Stomach smooth muscle (tissue), 2 donors: ENCODE results near the gene TIFAB.

ENCODE experiments used
- H3K27ac ChIP-seq: one replicate; pipeline ENCODE4 v1.7.0; 2013; ENCODE audit warnings: mild to moderate bottlenecking, low read length, inconsistent platforms
- H3K27me3 ChIP-seq, 2 donors: one replicate each; pipeline ENCODE4 v1.7.0; 2013; ENCODE audit warnings: low read length in 2 of 2; ENCODE audit not compliant: insufficient read depth in 2 of 2, control insufficient read depth in 1 of 2
- H3K36me3 ChIP-seq, 2 donors: one replicate each; pipeline ENCODE4 v1.7.0; 2013; ENCODE audit warnings: low read length in 2 of 2; ENCODE audit not compliant: control insufficient read depth in 2 of 2, insufficient read depth in 2 of 2
- H3K4me1 ChIP-seq: one replicate; pipeline ENCODE4 v1.7.0; 2013; ENCODE audit warnings: low read length; ENCODE audit not compliant: control insufficient read depth, insufficient read depth
- H3K4me3 ChIP-seq, 2 donors: one replicate each; pipeline ENCODE4 v1.7.0; 2013; ENCODE audit warnings: low read length in 2 of 2
- H3K9ac ChIP-seq, 2 donors: one replicate each; pipeline ENCODE4 v1.7.0; 2013; ENCODE audit warnings: low read length in 2 of 2, mild to moderate bottlenecking in 1 of 2
- H3K9me3 ChIP-seq, 2 donors: one replicate each; pipeline ENCODE4 v1.7.0; 2013; ENCODE audit warnings: low read length in 2 of 2; ENCODE audit not compliant: control insufficient read depth in 2 of 2
- donor health status: healthy.
- donor health status: Pancreatic carcinoma.

Gene TIFAB

GRCh38 chr5:135490245-135491037, 38.3 kb upstream of the TIFAB start:
- H3K4me3 ChIP-seq, result peak overlapping the region; percentile 31 to 66

DNA sequence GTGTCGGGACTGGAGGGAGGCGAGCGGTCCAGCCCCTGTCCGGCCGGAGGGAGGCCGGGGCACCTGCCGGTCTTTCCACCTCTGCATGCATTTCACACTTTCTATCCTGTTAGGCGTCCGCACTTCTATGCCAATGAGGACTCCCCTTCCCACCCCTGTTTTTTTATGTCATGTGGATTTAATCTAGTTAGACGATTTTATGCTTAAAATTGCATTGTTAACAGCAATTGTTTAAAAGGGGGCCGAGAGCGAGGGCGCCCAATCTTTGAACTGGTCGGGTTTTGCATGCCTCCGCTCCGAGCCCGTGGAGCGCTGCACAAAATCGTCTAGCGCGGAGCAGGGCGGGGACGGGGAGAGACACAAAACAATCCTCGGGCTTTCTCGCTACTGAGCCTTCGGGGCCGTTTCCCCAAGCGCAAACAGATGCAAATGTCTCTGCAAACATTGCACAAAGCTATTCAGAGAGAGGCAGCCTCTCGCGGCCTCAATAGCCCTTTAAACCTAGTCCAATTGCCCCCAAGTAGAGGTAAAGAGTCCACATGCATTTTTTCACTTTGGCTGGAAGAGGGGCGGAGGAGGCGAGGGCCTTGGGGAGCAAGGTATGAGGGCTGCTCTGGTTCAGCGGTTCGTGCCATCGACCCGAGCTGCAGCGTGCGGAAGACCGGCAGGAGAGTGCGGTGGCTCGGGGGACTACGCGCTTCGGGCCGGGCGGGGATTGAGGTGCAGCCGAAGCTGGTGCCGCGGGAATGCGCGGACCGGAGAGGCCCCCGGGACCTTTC, 37.5 kb upstream of the TIFAB start:
- Histone ChIP-seq H3K4me3 (peak overlapping the region; percentile 31 to 66), H3K9ac (no peak overlapping the region), H3K9me3 (no peaks in the 10 kb centered on the region), H3K36me3 (no peaks in the 10 kb centered on the region), H3K27ac (no peak overlapping the region), H3K4me1 (peaks cover 29% of the 10 kb centered on the region), H3K27me3 (peaks cover 57 to 73% of the 10 kb centered on the region in 2 donors)

More at GRCh38 chr5:135490245-135491037, 38.3 kb upstream of the TIFAB start:
- peaks cover 29% of the 10 kb centered on the region for H3K4me1 ChIP-seq
- H3K27ac ChIP-seq, result no peak overlapping the region
- H3K27me3 ChIP-seq, result peaks cover 55 to 71% of the 10 kb centered on the region in 2 donors
- H3K36me3 ChIP-seq, result no peaks in the 10 kb centered on the region
- H3K9me3 ChIP-seq, result no peaks in the 10 kb centered on the region
- H3K9ac ChIP-seq, result no peak overlapping the region

- Histone ChIP-seq H3K9me3 (no peaks in the 10 kb centered on the region), H3K36me3 (no peaks in the 10 kb centered on the region), H3K4me3 (peak overlapping the region; percentile 55 to 66), H3K27me3 (peaks cover 60 to 69% of the 10 kb centered on the region in 2 donors), H3K9ac (no peak overlapping the region), H3K27ac (no peak overlapping the region), H3K4me1 (peaks cover 29% of the 10 kb centered on the region)
Measured at GRCh38 chr5:135488727-135489465, 36.7 kb upstream of the TIFAB start.

GRCh38 chr5:135487839-135488514, 35.8 kb upstream of the TIFAB start:
- peaks cover 29% of the 10 kb centered on the region for H3K4me1 ChIP-seq
- H3K4me3 ChIP-seq, result peak overlapping the region in 1 of 2 donors; percentile 55
- no peaks in the 10 kb centered on the region for H3K9me3 ChIP-seq
- no peaks in the 10 kb centered on the region for H3K36me3 ChIP-seq
- H3K27me3 ChIP-seq, result peaks cover 64 to 69% of the 10 kb centered on the region in 2 donors
- no peak overlapping the region for H3K9ac ChIP-seq
- H3K27ac ChIP-seq, result no peak overlapping the region

DNA sequence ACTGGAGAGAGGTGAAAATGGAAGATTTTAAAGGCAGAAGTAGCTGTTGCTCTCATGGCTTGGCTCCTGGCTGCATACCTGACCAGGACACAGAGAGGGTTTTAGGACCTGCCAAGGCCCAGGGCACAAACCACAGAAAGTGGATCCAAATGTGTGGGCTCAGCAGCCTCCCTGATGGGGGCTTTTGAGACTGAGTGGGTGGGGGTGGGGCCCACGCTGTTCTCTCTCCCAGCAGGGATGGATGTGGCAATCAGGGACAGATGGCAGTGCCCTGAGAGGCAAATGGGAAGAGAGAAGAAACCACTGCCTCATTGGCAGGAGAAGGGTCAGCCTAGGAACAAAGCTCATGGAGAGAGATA, 34.9 kb upstream of the TIFAB start:
- Histone ChIP-seq H3K9me3 (no peaks in the 10 kb centered on the region), H3K9ac (no peak overlapping the region), H3K27ac (no peak overlapping the region), H3K36me3 (no peaks in the 10 kb centered on the region), H3K4me3 (no peak overlapping the region), H3K27me3 (peaks cover 60 to 62% of the 10 kb centered on the region in 2 donors), H3K4me1 (peaks cover 29% of the 10 kb centered on the region)

DNA sequence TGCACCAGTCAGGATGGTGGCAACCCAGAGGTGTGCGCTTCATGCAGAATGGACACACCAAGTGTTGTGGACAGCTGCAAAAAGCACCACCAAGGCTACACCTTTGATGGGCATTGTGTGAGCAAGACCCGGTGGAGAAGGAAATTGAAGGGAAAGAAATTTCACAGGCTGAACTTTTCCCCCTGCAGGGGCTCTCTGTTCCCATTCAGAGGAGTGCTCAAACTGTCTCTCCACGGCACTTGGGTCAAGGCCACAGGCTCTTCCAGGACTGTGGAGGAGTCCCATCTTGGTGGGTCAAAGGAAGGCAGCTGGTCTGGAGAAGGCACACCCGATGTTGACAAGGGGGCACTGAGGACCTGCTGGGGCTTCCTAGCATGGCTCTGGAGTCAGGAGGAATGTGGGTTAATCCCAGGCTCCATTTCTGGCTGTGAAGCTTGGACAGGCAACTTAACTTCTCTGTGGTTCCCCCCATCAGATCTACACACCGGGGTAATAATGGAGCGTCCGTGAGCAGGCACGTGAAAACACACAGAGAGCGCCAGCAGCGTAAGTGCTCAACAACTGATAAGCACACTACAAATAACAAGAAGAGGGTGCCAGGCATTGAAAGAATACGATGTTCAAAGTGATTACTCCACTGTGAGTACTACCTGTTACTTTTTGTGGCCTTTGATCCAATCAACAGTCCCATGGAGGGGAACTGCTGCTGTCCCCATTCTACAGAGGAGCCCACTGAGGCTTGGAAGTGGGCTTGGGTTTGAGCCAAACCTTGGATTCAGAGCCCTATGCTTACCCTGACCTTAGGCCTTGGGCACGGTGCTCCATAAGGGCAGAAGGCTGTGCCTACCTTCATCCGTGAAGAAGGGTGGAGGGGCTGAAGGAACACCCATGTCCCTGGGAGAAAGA, 34.2 kb upstream of the TIFAB start:
- peaks cover 29% of the 10 kb centered on the region for H3K4me1 ChIP-seq
- no peaks in the 10 kb centered on the region for H3K36me3 ChIP-seq
- H3K27me3 ChIP-seq, result peaks cover 57 to 60% of the 10 kb centered on the region in 2 donors
- no peak overlapping the region for H3K4me3 ChIP-seq
- H3K27ac ChIP-seq, result no peak overlapping the region
- H3K9ac ChIP-seq, result no peak overlapping the region
- H3K9me3 ChIP-seq, result no peaks in the 10 kb centered on the region

DNA sequence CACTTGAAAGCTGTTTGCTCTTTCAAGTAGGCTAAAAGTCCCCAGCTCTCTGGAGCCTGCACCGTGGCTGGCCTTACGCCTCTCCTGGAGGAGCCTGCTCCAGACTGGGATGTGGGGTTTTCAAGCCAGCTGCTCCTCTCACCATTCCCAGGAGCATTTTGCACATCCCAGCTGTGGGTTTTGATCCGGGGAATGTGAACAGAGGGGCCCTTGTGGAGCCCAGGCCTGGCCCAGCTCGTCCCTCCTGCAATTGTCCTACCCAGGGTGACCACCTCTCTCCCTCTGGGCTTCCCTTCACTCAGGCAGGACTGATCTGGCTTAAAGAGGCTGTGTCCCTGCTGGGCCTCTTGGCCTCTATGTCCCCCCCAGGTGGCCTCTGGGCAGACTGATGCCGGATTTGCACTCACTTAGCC, 32.5 kb upstream of the TIFAB start:
- no peaks in the 10 kb centered on the region for H3K36me3 ChIP-seq
- H3K9ac ChIP-seq, result no peak overlapping the region
- no peak overlapping the region for H3K27ac ChIP-seq
- H3K4me1 ChIP-seq, result peaks cover 18% of the 10 kb centered on the region
- H3K27me3 ChIP-seq, result peaks cover 50 to 51% of the 10 kb centered on the region in 2 donors
- H3K4me3 ChIP-seq, result no peak overlapping the region
- no peaks in the 10 kb centered on the region for H3K9me3 ChIP-seq

DNA sequence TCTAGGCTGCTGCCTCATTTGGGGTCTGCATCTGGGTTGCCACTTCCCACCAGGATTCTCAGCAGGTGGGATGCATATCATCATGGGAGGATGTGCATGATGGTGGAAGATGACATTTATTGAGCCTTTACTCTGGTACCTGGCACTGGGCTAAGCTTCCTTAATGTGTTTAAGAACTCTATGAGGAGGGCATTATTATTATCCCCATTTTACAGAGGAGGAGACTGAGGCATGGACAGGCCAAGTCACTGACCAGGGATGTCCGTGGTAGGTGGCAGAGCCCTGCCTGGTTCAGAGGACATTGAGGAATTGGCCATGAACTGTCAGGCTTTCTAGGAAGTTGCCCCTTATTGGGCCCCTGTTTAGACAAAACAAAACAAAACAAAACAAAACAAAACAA, 31.1 kb upstream of the TIFAB start:
- Histone ChIP-seq H3K27me3 (peaks cover 40 to 43% of the 10 kb centered on the region in 2 donors), H3K36me3 (no peaks in the 10 kb centered on the region), H3K27ac (no peak overlapping the region), H3K9ac (no peak overlapping the region), H3K4me1 (peaks cover 4% of the 10 kb centered on the region), H3K4me3 (no peak overlapping the region), H3K9me3 (no peaks in the 10 kb centered on the region)

DNA sequence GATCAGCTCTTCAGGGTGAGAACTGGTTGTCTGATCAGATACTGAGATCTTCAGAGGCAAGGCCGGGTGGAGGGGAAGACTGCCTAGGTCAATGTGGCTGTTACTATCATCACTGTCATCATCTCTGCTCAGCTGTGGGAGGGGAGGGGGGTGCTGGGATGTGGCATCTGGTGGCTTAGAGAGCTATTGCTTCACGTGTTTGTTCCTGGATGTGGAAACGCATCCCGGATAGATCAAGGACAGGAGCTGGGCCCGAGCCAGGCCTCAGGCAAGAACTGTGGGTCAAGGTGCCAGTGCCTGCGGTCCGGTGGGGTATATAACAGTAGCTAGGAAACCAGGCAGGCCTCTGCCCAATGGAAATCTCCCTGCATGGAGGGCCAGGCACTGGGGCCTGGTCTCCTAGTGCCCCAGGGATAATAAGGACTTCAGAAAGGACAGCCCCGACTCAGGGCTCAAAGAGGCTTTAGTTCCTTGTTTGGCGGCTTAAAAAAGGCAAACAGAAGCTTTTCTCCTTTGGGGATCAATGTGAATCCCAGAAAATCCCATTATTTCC, 30.3 kb upstream of the TIFAB start:
- H3K4me3 ChIP-seq, result no peak overlapping the region
- no peaks in the 10 kb centered on the region for H3K4me1 ChIP-seq
- H3K9me3 ChIP-seq, result no peaks in the 10 kb centered on the region
- no peaks in the 10 kb centered on the region for H3K36me3 ChIP-seq
- H3K27ac ChIP-seq, result no peak overlapping the region
- no peak overlapping the region for H3K9ac ChIP-seq
- H3K27me3 ChIP-seq, result peaks cover 39 to 41% of the 10 kb centered on the region in 2 donors
